ENCODE measurements around the gene KLHDC8B. TPM values are rescaled to one million over a fixed set of nuclear protein-coding genes. Genes with fewer than 3 reads are reported as not detected.
"Not testable (repeated sequence)": the region's sequence is repeated elsewhere in the genome, so short reads cannot be mapped to it uniquely, and the experiment has no call there.

The KLHDC8B gene
- polyA plus RNA-seq, 3 donors = 7.5 to 16.7 (median 12.9) TPM

DNA sequence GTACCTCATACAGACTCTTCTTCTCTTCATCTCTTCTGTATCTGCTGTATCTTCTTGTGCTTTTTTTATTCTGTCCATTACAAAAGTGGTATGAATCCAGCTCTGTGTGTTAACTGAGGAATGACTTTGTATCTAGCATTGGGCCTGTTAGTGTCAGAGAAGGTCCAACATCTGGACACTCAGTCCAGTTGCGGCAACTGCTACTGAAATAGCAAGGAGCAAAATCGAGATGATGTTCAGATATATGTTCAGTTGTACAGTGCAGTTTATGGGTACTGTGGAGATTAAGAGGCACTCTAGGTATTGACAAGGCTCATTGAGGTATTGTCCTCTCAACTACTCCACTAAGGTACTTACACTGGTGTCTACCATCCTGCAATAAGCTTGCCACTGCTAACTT, 42.6 kb downstream of the KLHDC8B start:
- WGBS (ENCODE audit: insufficient coverage) = no CpG with 5 or more reads among the region's 2 CpGs
- H3K27me3 Mint-ChIP-seq (ENCODE audit: low read depth in 3 of 3) = peaks cover 0 to 3% (median 1%) of the 10 kb centered on the region in 3 donors

GRCh38 chr3:49216687-49217086, 45.3 kb downstream of the KLHDC8B start:
- no CpG with 5 or more reads among the region's 3 CpGs for WGBS (ENCODE audit: insufficient coverage)
- H3K36me3 ChIP-seq (replicated peaks in 1 of 2; ENCODE audit: control insufficient read depth in 1 of 2, insufficient read depth in 2 of 2, low read length in 2 of 2); H3K4me3 ChIP-seq (replicated peaks in 1 of 3; ENCODE audit: low read depth in 2 of 3, low read length in 3 of 3); H3K36me3 Mint-ChIP-seq; H3K27me3 Mint-ChIP-seq (ENCODE audit: low read depth in 3 of 3); intact Hi-C loops (cut with micrococcal nuclease); H3K27ac ChIP-seq (ENCODE audit: low read depth in 1 of 2, low read length in 2 of 2); H3K4me2 ChIP-seq (replicated peaks; ENCODE audit: extremely low read depth, low read length, poor library complexity, severe bottlenecking); H4K20me1 ChIP-seq (ENCODE audit: insufficient read depth, low read length); H3K79me2 ChIP-seq (ENCODE audit: insufficient read depth, low read length); H3K4me3 Mint-ChIP-seq; H3K4me1 ChIP-seq (ENCODE audit: control insufficient read depth in 1 of 2, insufficient read depth in 2 of 2, low read length in 2 of 2); H3K27me3 ChIP-seq (ENCODE audit: control insufficient read depth in 2 of 2, insufficient read depth in 2 of 2, low read length in 2 of 2); H3K9ac ChIP-seq (ENCODE audit: insufficient read depth, low read length, poor library complexity, severe bottlenecking); H3K27ac Mint-ChIP-seq; H2AFZ ChIP-seq (ENCODE audit: insufficient read depth, low read depth, low read length, poor library complexity, severe bottlenecking); H3K4me1 Mint-ChIP-seq; DNase-seq: not testable (repeated sequence)
- H3K9me3 ChIP-seq (replicated peaks in 1 of 2; ENCODE audit: control insufficient read depth in 1 of 2, insufficient read depth in 1 of 2, low read length in 2 of 2) = peaks cover 28 to 33% of the 10 kb centered on the region in 2 donors
- H3K9me3 Mint-ChIP-seq = peaks cover 16 to 42% (median 30%) of the 10 kb centered on the region in 7 donors

More for the DNA sequence above, 42.6 kb downstream of the KLHDC8B start:
- intact Hi-C loops (cut with micrococcal nuclease) = no loop called here
- no peak overlapping the region for H3K4me3 Mint-ChIP-seq
- H3K9me3 Mint-ChIP-seq = peaks cover 13 to 29% (median 18%) of the 10 kb centered on the region in 7 donors
- no peak overlapping the region for H3K27ac ChIP-seq (ENCODE audit: low read depth in 1 of 2, low read length in 2 of 2)
- no peaks in the 10 kb centered on the region for H3K36me3 ChIP-seq (replicated peaks in 1 of 2; ENCODE audit: control insufficient read depth in 1 of 2, insufficient read depth in 2 of 2, low read length in 2 of 2)
- no peak overlapping the region for H3K4me2 ChIP-seq (replicated peaks; ENCODE audit: extremely low read depth, low read length, poor library complexity, severe bottlenecking)
- no peaks in the 10 kb centered on the region for H3K27me3 ChIP-seq (ENCODE audit: control insufficient read depth in 2 of 2, insufficient read depth in 2 of 2, low read length in 2 of 2)
- peaks cover 10% of the 10 kb centered on the region for H3K4me1 Mint-ChIP-seq
- H3K79me2 ChIP-seq (ENCODE audit: insufficient read depth, low read length) = no peaks in the 10 kb centered on the region
- peaks cover 17 to 18% of the 10 kb centered on the region in 2 donors for H3K9me3 ChIP-seq (replicated peaks in 1 of 2; ENCODE audit: control insufficient read depth in 1 of 2, insufficient read depth in 1 of 2, low read length in 2 of 2)
- H3K36me3 Mint-ChIP-seq = peaks cover 0 to 2% of the 10 kb centered on the region in 2 donors
- H2AFZ ChIP-seq (ENCODE audit: insufficient read depth, low read depth, low read length, poor library complexity, severe bottlenecking) = no peak overlapping the region
- no peak overlapping the region for H3K9ac ChIP-seq (ENCODE audit: insufficient read depth, low read length, poor library complexity, severe bottlenecking)
- TF ChIP-seq, protein P1, sequence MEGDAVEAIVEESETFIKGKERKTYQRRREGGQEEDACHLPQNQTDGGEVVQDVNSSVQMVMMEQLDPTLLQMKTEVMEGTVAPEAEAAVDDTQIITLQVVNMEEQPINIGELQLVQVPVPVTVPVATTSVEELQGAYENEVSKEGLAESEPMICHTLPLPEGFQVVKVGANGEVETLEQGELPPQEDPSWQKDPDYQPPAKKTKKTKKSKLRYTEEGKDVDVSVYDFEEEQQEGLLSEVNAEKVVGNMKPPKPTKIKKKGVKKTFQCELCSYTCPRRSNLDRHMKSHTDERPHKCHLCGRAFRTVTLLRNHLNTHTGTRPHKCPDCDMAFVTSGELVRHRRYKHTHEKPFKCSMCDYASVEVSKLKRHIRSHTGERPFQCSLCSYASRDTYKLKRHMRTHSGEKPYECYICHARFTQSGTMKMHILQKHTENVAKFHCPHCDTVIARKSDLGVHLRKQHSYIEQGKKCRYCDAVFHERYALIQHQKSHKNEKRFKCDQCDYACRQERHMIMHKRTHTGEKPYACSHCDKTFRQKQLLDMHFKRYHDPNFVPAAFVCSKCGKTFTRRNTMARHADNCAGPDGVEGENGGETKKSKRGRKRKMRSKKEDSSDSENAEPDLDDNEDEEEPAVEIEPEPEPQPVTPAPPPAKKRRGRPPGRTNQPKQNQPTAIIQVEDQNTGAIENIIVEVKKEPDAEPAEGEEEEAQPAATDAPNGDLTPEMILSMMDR (IDR thresholded peaks at IDR 0.05) = no peak
- DNase-seq = no peak
- H3K4me1 ChIP-seq (ENCODE audit: control insufficient read depth in 1 of 2, insufficient read depth in 2 of 2, low read length in 2 of 2) = peaks cover 4 to 9% of the 10 kb centered on the region in 2 donors
- no peaks in the 10 kb centered on the region for H4K20me1 ChIP-seq (ENCODE audit: insufficient read depth, low read length)
- H3K4me3 ChIP-seq (replicated peaks in 1 of 3; ENCODE audit: low read depth in 2 of 3, low read length in 3 of 3) = no peak overlapping the region
- H3K27ac Mint-ChIP-seq = no peak overlapping the region

GRCh38 chr3:49217108-49217507, 45.7 kb downstream of the KLHDC8B start:
- peaks cover 18 to 43% (median 34%) of the 10 kb centered on the region in 7 donors for H3K9me3 Mint-ChIP-seq
- H3K4me3 ChIP-seq (replicated peaks in 1 of 3; ENCODE audit: low read depth in 2 of 3, low read length in 3 of 3); H3K27me3 ChIP-seq (ENCODE audit: control insufficient read depth in 2 of 2, insufficient read depth in 2 of 2, low read length in 2 of 2); DNase-seq; H3K4me2 ChIP-seq (replicated peaks; ENCODE audit: extremely low read depth, low read length, poor library complexity, severe bottlenecking); H3K79me2 ChIP-seq (ENCODE audit: insufficient read depth, low read length); intact Hi-C loops (cut with micrococcal nuclease); H3K36me3 ChIP-seq (replicated peaks in 1 of 2; ENCODE audit: control insufficient read depth in 1 of 2, insufficient read depth in 2 of 2, low read length in 2 of 2); H3K4me1 Mint-ChIP-seq; H3K27ac ChIP-seq (ENCODE audit: low read depth in 1 of 2, low read length in 2 of 2); H2AFZ ChIP-seq (ENCODE audit: insufficient read depth, low read depth, low read length, poor library complexity, severe bottlenecking); H3K27me3 Mint-ChIP-seq (ENCODE audit: low read depth in 3 of 3); H3K27ac Mint-ChIP-seq; H3K9ac ChIP-seq (ENCODE audit: insufficient read depth, low read length, poor library complexity, severe bottlenecking); H3K4me3 Mint-ChIP-seq; H3K4me1 ChIP-seq (ENCODE audit: control insufficient read depth in 1 of 2, insufficient read depth in 2 of 2, low read length in 2 of 2); H4K20me1 ChIP-seq (ENCODE audit: insufficient read depth, low read length); H3K36me3 Mint-ChIP-seq: not testable (repeated sequence)
- peaks cover 30 to 34% of the 10 kb centered on the region in 2 donors for H3K9me3 ChIP-seq (replicated peaks in 1 of 2; ENCODE audit: control insufficient read depth in 1 of 2, insufficient read depth in 1 of 2, low read length in 2 of 2)

All from CD14-positive monocyte (primary cell).